RWPE2 (cell line): ENCODE data around the gene TP73.

Experiments
- ATAC-seq: fragments of 200-7000 bp; cut with Tn5 transposase; 3 replicates; pipeline ENCODE4 v1.9.1; 2021; ENCODE audit warnings: low read depth
- DNase-seq: peaks from one replicate; pipeline ENCODE4 v3.0.0-alpha.2; 2020; ENCODE audit warnings: low spot score
- H3K27ac ChIP-seq: fragments of 450-650 bp; 2 replicates; pipeline ENCODE4 v1.5.1; 2017; ENCODE audit warnings: mild to moderate bottlenecking; ENCODE audit not compliant: poor library complexity, severe bottlenecking
- H3K27me3 ChIP-seq: fragments of 250-450 bp; sonication (Bioruptor Pico); 2 replicates; pipeline ENCODE4 v1.5.1; 2021; ENCODE audit warnings: mild to moderate bottlenecking, moderate library complexity; ENCODE audit not compliant: insufficient read depth, poor library complexity, severe bottlenecking
- H3K36me3 ChIP-seq: fragments of 250-450 bp; sonication (Bioruptor Pico); 2 replicates; pipeline ENCODE4 v1.5.1; 2020; ENCODE audit warnings: low read depth, mild to moderate bottlenecking, moderate library complexity
- H3K4me1 ChIP-seq: fragments of 250-450 bp; sonication (Bioruptor Pico); 2 replicates; pipeline ENCODE4 v1.5.1; 2021; ENCODE audit warnings: mild to moderate bottlenecking, moderate library complexity; ENCODE audit not compliant: insufficient read depth, poor library complexity, severe bottlenecking
- H3K4me3 ChIP-seq: fragments of 250-450 bp; sonication (Bioruptor Pico); 2 replicates; pipeline ENCODE4 v1.5.1; 2021; ENCODE audit warnings: mild to moderate bottlenecking, moderate library complexity; ENCODE audit not compliant: severe bottlenecking
- H3K9me3 ChIP-seq: fragments of 250-450 bp; sonication (Bioruptor Pico); 2 replicates; pipeline ENCODE4 v1.5.1; 2021; ENCODE audit warnings: mild to moderate bottlenecking, moderate library complexity; ENCODE audit not compliant: severe bottlenecking
- TF ChIP-seq, protein P1 (sequence below): fragments of 450-650 bp; IDR thresholded peaks from one replicate; pipeline ENCODE4 v1.5.1; 2017; ENCODE audit warnings: mild to moderate bottlenecking, moderate library complexity; ENCODE audit not compliant: poor library complexity, severe bottlenecking

TP73 gene

DNA sequence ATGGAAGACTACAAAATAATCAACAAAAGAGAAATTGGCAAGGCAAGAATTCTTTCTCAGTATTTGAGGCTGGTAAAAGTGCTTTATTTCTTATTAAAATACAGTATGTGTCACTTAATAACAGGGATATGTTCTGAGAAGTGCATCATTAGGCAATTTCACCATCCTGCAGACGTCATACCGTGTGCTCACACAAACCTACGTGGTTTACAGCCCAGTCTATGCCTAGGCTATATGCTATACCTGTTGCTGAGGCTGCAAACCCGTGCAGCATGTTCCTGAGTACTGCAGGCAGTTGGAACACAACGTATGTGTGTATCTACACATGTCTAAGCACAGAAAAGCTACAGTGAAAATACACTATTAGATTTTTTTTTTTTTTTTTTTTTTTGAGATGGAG, 97.2 kb downstream of the TP73 start:
- Histone ChIP-seq H3K27ac (no peak overlapping the region), H3K4me1 (no peaks in the 10 kb centered on the region), H3K9me3 (no peaks in the 10 kb centered on the region), H3K36me3 (no peaks in the 10 kb centered on the region), H3K4me3 (no peak overlapping the region), H3K27me3 (peaks cover 12% of the 10 kb centered on the region)
- TF ChIP-seq, protein P1, sequence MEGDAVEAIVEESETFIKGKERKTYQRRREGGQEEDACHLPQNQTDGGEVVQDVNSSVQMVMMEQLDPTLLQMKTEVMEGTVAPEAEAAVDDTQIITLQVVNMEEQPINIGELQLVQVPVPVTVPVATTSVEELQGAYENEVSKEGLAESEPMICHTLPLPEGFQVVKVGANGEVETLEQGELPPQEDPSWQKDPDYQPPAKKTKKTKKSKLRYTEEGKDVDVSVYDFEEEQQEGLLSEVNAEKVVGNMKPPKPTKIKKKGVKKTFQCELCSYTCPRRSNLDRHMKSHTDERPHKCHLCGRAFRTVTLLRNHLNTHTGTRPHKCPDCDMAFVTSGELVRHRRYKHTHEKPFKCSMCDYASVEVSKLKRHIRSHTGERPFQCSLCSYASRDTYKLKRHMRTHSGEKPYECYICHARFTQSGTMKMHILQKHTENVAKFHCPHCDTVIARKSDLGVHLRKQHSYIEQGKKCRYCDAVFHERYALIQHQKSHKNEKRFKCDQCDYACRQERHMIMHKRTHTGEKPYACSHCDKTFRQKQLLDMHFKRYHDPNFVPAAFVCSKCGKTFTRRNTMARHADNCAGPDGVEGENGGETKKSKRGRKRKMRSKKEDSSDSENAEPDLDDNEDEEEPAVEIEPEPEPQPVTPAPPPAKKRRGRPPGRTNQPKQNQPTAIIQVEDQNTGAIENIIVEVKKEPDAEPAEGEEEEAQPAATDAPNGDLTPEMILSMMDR: no peak
- ATAC-seq (no peak), DNase-seq (no peak)

DNA sequence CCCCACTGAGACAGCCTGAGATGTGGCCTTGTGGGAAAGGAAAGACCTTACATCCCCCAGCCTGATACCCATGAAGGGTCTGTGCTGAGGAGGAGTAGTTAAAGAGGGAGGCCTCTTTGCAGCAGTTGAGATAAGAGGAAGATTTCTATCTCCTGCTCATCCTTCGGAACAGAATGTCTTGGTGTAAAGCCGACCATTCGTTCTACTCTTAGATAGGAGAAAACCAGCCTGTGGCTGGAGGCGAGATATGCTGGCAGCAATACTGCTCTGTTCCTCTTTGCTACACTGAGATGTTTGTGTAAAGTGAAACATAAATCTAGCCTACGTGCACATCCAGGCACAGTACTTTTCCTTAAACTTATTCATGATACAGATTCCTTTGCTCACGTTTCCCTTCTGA, 98.4 kb downstream of the TP73 start:
- TF ChIP-seq, protein P1: no peak
- H3K4me1 ChIP-seq: no peaks in the 10 kb centered on the region
- DNase-seq: no peak
- peaks cover 12% of the 10 kb centered on the region for H3K27me3 ChIP-seq
- no peak for ATAC-seq
- no peaks in the 10 kb centered on the region for H3K36me3 ChIP-seq
- H3K27ac ChIP-seq: no peak overlapping the region
- H3K9me3 ChIP-seq: no peaks in the 10 kb centered on the region
- no peak overlapping the region for H3K4me3 ChIP-seq

DNA sequence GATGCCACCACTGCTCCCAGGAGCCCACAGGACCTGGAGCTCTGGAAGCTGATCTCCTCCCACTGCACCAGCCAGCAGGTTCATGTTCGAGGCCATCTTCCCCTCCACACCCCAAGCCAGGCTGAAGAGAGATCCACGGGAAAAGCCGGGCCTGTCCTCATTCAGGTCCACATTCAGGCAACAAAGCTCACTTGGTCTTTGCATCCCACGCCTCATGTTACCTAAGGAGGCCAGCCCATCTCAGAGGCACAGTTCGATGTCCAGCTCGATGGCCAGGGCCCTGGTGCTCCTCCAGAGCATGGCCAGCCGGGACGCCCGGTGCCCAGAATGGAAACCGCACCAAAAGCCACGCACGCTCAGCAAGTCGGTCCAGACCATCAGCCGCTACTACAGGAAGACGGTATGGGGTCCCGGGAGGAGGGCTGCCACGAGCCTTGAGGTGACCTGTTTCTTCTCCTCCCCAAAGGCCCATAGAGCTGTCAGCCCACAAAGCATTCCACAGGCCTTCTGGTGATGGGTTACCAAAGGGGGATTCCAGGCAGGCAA, 100.2 kb downstream of the TP73 start, which contains the start of gene CCDC27:
TSS of gene CCDC27 (plus strand) at position 51 of the 546 bp plus-strand sequence. CDS start at position 83, 32 bp downstream.
- Histone ChIP-seq H3K27me3 (peaks cover 12% of the 10 kb centered on the region), H3K4me3 (no peak within 1 kb of the TSS), H3K4me1 (no peaks in the 10 kb centered on the region), H3K9me3 (no peaks in the 10 kb centered on the region), H3K27ac (no peak within 1 kb of the TSS), H3K36me3 (no peaks in the 10 kb centered on the region)
- DNase-seq (peak; percentile 48), ATAC-seq (no peak)
- TF ChIP-seq, protein P1: no peak

DNA sequence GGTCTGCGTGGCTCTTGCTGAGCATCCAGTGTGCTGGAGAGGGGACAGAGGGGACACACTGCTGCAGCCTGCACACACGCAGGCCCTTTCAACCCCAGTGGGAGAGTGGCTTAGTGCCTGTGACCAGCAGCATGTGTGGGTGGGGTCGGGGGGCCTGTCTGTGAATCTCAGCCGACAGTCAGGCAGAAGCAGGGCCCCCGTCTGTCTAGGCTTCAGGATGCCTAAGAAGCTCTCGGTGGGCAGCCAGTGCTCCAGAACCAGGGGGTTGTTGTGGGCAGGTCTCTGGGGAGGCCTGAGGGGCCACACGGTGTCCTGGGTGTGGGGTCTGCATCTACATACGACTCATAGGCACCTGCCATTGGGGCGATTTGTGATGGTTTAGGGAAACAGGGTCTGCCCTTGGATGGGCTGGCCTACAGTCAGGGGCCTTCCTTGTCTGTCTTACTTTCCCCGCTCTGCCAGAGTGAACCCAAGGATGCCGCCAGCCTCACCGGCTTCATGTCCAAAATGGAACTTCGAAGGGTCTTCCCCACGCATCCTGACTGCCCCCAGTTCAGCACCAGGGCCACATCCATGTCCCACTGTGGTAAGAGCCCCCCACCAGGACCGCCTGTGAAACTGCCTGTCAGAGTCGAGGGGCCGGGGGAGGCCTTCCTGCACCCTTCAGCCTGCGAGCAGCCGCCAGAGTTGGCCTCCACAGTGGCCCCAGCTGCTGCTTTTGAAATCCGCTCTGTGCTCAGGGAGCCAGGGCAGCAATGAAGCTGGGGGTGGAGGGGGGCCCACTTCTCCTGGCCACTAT, 101.5 kb downstream of the TP73 start:
- Histone ChIP-seq H3K4me1 (no peaks in the 10 kb centered on the region), H3K9me3 (no peaks in the 10 kb centered on the region), H3K27me3 (peaks cover 12% of the 10 kb centered on the region), H3K27ac (no peak overlapping the region), H3K36me3 (no peaks in the 10 kb centered on the region), H3K4me3 (no peak overlapping the region)
- TF ChIP-seq, protein P1: no peak
- ATAC-seq (no peak), DNase-seq (peak; percentile 55)

DNA sequence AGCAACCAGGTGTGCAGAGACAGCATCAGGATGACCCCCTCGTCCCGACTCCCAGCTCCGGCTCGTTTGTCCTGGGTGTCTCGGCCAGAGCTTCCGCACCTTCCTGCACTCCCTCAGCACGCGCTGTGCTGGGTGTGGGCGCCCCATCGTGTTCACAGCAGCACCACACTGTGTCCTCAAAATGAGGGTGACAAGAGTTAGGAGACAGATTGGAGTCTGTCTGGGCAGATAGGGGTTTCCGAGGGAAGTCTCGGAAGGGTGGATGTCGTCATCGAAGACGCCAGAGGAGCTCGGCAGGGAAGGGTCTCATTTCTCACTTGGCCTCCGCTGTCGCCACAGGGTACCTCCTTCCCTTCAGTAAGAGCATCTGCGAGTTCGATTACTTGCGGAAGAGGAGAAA, 104.1 kb downstream of the TP73 start:
- TF ChIP-seq, protein P1: no peak
- no peak for DNase-seq
- Histone ChIP-seq H3K36me3 (no peaks in the 10 kb centered on the region), H3K27ac (no peak overlapping the region), H3K27me3 (peaks cover 5% of the 10 kb centered on the region), H3K4me3 (no peak overlapping the region), H3K4me1 (no peaks in the 10 kb centered on the region), H3K9me3 (peaks cover 4% of the 10 kb centered on the region)
- ATAC-seq: no peak
